Uterus (tissue), 4 donors: ENCODE data around the gene AFAP1L1. TPM values are rescaled to one million over a fixed set of nuclear protein-coding genes. Genes with fewer than 3 reads are reported as not detected.

Source experiments
- DNase-seq, 2 donors: peaks; one replicate each; pipeline ENCODE4 v3.0.0-alpha.2; 2019 to 2020
- H3K27ac ChIP-seq, 2 donors: fragments of 200-600 bp; sonication (generic); 1 replicate in 1 of 2; 2 replicates in 1 of 2; pipeline ENCODE4 v1.5.1; 2016 to 2018
- H3K27me3 ChIP-seq, 2 donors: fragments of 200-600 bp; sonication (generic); one replicate each; pipeline ENCODE4 v1.5.1; 2018 to 2019; ENCODE audit warnings: control low read depth in 1 of 2
- H3K36me3 ChIP-seq, 2 donors: fragments of 200-600 bp; sonication (generic); one replicate each; pipeline ENCODE4 v1.5.1; 2019; ENCODE audit warnings: control low read depth in 1 of 2
- H3K4me1 ChIP-seq, 2 donors: fragments of 200-600 bp; sonication (generic); one replicate each; pipeline ENCODE4 v1.5.1; 2018 to 2019; ENCODE audit warnings: control low read depth in 1 of 2
- H3K4me3 ChIP-seq, 2 donors: fragments of 200-600 bp; sonication (generic); 1 replicate in 1 of 2; 2 replicates in 1 of 2; pipeline ENCODE4 v1.5.1; 2018 to 2019; ENCODE audit warnings: mild to moderate bottlenecking in 1 of 2
- H3K9me3 ChIP-seq, 2 donors: fragments of 200-600 bp; sonication (generic); one replicate each; pipeline ENCODE4 v1.5.1; 2019; ENCODE audit warnings: control low read depth in 1 of 2
- CTCF ChIP-seq, 4 experiments: fragments of 200-600 bp in 2 of 4; fragments of 450-650 bp in 2 of 4; sonication (generic) in 2 of 4; IDR thresholded peaks; one replicate each; pipeline ENCODE4 v1.5.1; 2016 to 2019; ENCODE audit warnings: antibody characterized with exemption in 4 of 4, mild to moderate bottlenecking in 2 of 4, moderate library complexity in 1 of 4
- POLR2A ChIP-seq, 2 donors: fragments of 450-650 bp; IDR thresholded peaks; one replicate each; pipeline ENCODE4 v1.6.1; 2016; ENCODE audit warnings: antibody characterized with exemption in 2 of 2, mild to moderate bottlenecking in 1 of 2, moderate library complexity in 1 of 2
- intact Hi-C: fragments of 100-400 bp; cut with DNase I; formaldehyde crosslinking; loops from one replicate; pipeline ENCODE4 v1.15.1; 2023; ENCODE audit warnings: low total_unique reads
- total RNA-seq, 4 donors: library from RNA; depleted of rRNA in 3 of 4; stranded (reverse); fragments of >200 nt in 3 of 4; gene quantifications; one replicate each; pipeline versions ENCODE4 v1.1.0 to v1.2.4, GENCODE V29; 2014 to 2023
- donor health status: DM: yes; HTN: yes; CAD: no.

AFAP1L1 gene
- total RNA-seq: 10 to 100 TPM in 3 of 4 donors, 1 to 10 TPM in 1; 5.3 to 26.9 (median 24.6) TPM

- intact Hi-C loops: no loop called here
- H3K36me3 ChIP-seq: no peaks in the 10 kb centered on the region
- H3K4me1 ChIP-seq: peaks cover 0 to 4% of the 10 kb centered on the region in 2 donors
- DNase-seq: peak; percentile 63 to 64
- peak; percentile 16 to 51 for TF ChIP-seq POLR2A (IDR thresholded peaks at IDR 0.05)
- TF ChIP-seq CTCF (IDR thresholded peaks at IDR 0.05): no peak
- H3K27me3 ChIP-seq: no peaks in the 10 kb centered on the region
- H3K4me3 ChIP-seq: peak within 1 kb of the TSS; percentile 49 to 75
- no peaks in the 10 kb centered on the region for H3K9me3 ChIP-seq
- H3K27ac ChIP-seq: peak within 1 kb of the TSS; percentile 76 to 79
Measured at GRCh38 chr5:149271716-149272563, at the start of gene AFAP1L1. TSS of gene AFAP1L1 (plus strand) at chr5:149271859. CDS start at chr5:149271969, 110 bp downstream.

DNA sequence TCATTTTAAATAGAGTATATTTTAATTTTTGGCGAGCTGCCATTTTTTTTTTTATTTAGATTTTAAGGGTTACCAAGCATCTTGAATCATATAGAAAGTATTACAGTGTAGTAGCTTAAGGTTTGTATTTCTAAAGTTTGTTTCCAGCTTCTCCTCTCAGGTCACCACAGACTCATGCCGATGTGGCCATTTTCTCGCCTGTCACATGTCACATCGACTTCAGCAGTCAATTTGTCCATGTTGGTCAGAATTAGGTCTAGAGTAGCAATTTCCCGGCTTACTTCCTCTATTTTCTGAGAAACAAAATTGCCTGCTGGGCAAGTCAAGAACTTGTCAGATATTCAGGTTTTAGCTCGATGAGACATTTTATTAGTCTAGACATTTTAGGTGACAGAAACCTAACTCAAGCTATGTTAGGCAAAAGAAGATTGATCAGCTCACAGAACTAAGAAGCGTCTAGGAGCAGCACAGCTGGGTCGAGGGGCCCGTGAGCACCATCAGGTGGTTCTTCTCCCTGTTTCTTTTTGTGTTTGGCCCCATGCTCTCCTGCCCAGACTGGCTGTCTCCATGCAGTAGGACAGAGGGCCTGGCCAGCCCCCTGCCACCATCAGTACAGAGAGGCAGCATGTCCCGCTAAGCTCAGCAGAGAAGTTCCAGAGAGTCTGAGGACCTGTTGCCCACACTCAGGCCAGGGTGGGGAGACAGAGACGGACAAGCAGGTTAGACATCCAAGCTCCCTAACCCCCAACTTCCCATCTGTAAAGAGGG lies 48.4 kb upstream of the AFAP1L1 start:
- Histone ChIP-seq H3K27me3 (no peaks in the 10 kb centered on the region), H3K4me3 (no peak overlapping the region), H3K4me1 (no peaks in the 10 kb centered on the region), H3K9me3 (no peaks in the 10 kb centered on the region), H3K36me3 (no peaks in the 10 kb centered on the region), H3K27ac (no peak overlapping the region)
- no peak for TF ChIP-seq POLR2A (IDR thresholded peaks at IDR 0.05)
- TF ChIP-seq CTCF (IDR thresholded peaks at IDR 0.05): no peak
- DNase-seq: no peak
- intact Hi-C loops: no loop called here

GRCh38 chr5:149224282-149224681 lies 47.4 kb upstream of the AFAP1L1 start:
- TF ChIP-seq POLR2A (IDR thresholded peaks at IDR 0.05) (no peak), CTCF (IDR thresholded peaks at IDR 0.05) (no peak)
- no peaks in the 10 kb centered on the region for H3K36me3 ChIP-seq
- no peak for DNase-seq
- intact Hi-C loops: no loop called here
- no peaks in the 10 kb centered on the region for H3K27me3 ChIP-seq
- H3K4me3 ChIP-seq: no peak overlapping the region
- H3K4me1 ChIP-seq: peaks cover 0 to 4% of the 10 kb centered on the region in 2 donors
- no peak overlapping the region for H3K27ac ChIP-seq
- no peaks in the 10 kb centered on the region for H3K9me3 ChIP-seq

- Histone ChIP-seq H3K9me3 (no peaks in the 10 kb centered on the region), H3K27me3 (no peaks in the 10 kb centered on the region), H3K36me3 (no peaks in the 10 kb centered on the region), H3K27ac (no peak overlapping the region), H3K4me1 (peaks cover 0 to 4% of the 10 kb centered on the region in 2 donors), H3K4me3 (no peak overlapping the region)
- no peak for DNase-seq
- intact Hi-C loops: loop anchor here (5.0 kb wide), 1 partner anchor 85 kb away; the partner anchor contains the start of gene ABLIM3
- no peak for TF ChIP-seq POLR2A (IDR thresholded peaks at IDR 0.05)
Measured at GRCh38 chr5:149227168-149227826, 44.4 kb upstream of the AFAP1L1 start.

DNA sequence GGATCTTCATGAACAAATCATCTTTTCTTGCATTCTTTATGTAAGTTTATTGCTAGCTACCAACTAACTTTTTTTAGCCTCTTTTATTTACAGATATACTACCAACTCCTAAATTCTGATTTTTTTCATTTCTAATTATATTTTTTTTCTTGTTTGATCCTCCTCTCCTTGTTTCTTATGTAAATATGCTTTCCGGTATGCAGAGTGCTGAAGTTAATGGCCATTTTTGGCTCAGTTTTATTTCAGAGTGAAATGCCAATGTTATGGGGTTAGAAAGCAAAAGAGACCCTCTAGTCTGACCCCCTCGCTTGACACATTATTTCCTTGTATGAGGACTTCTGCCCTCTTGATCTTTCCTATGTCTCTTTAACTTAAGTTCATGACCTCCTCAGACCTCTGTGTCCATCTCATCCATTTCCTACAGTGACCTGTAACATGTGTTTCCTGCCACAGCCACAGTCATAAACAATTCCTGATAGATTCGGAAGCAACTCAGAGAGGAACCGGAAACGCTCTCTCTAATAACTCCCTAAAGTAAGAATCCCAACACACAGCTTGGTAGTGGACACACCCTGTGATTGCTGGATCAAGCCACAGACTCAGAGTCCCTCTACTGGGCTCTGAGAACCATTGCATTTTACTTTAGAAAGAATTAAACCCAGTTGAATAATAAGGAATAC lies 42.9 kb upstream of the AFAP1L1 start:
- DNase-seq: peak; percentile 34 to 68
- no peaks in the 10 kb centered on the region for H3K9me3 ChIP-seq
- H3K4me1 ChIP-seq: peaks cover 0 to 4% of the 10 kb centered on the region in 2 donors
- H3K36me3 ChIP-seq: no peaks in the 10 kb centered on the region
- H3K27ac ChIP-seq: peak overlapping the region; percentile 38 to 58
- H3K27me3 ChIP-seq: no peaks in the 10 kb centered on the region
- no peak overlapping the region for H3K4me3 ChIP-seq
- TF ChIP-seq CTCF (IDR thresholded peaks at IDR 0.05) (peak; percentile 73 to 85 (median 78)), POLR2A (IDR thresholded peaks at IDR 0.05) (no peak)
- intact Hi-C loops: loop anchor here (5.0 kb wide), 1 partner anchor 86 kb away; the partner anchor contains the start of gene ABLIM3
